Spinal cord (tissue), 10 donors: ENCODE data around the gene EIF4B. TPM values are rescaled to one million over a fixed set of nuclear protein-coding genes. Genes with fewer than 3 reads are reported as not detected.
A peak's percentile ranks its signal among the peaks of the same experiment; 100 is the strongest.

Experiments
- DNase-seq, 6 donors: peaks; one replicate each; pipeline versions ENCODE4 v3.0.0 to v3.0.0-alpha.2; 2013 to 2015; ENCODE audit warnings: low spot score in 6 of 6, low read depth in 4 of 6
- H3K27ac ChIP-seq: one replicate; pipeline ENCODE4 v1.5.1; 2013; ENCODE audit warnings: low read depth, low read length, control low read depth
- H3K27me3 ChIP-seq: one replicate; pipeline ENCODE4 v1.6.1; 2013; ENCODE audit warnings: low read length; ENCODE audit not compliant: control insufficient read depth, insufficient read depth
- H3K36me3 ChIP-seq: one replicate; pipeline ENCODE4 v1.6.1; 2013; ENCODE audit warnings: low read length; ENCODE audit not compliant: control insufficient read depth, insufficient read depth
- H3K4me1 ChIP-seq: one replicate; pipeline ENCODE4 v1.6.1; 2013; ENCODE audit warnings: low read length; ENCODE audit not compliant: control insufficient read depth, insufficient read depth
- H3K4me3 ChIP-seq: one replicate; pipeline ENCODE4 v1.5.1; 2013; ENCODE audit warnings: low read depth, low read length, control low read depth
- H3K9me3 ChIP-seq: one replicate; pipeline ENCODE4 v1.6.1; 2013; ENCODE audit warnings: low read length; ENCODE audit not compliant: control insufficient read depth, insufficient read depth
- WGBS: methylation state at CpG from one replicate; pipeline ENCODE4 v1.1.5; 2013; ENCODE audit warnings: missing lambda C conversion rate; ENCODE audit not compliant: insufficient coverage; 5-methylcytosine and 5-hydroxymethylcytosine counted together
- polyA plus RNA-seq, 2 donors: library from polyadenylated mRNA; unstranded; fragments of 120-200 nt; gene quantifications; one replicate each; pipeline ENCODE4 v1.2.1, GENCODE V29; 2013; ENCODE audit not compliant: insufficient read length in 2 of 2
- total RNA-seq, 2 donors: library from RNA; depleted of rRNA in 1 of 2; stranded (reverse); fragments of 120-200 nt in 1 of 2; fragments of >200 nt in 1 of 2; gene quantifications; one replicate each; pipeline versions ENCODE4 v1.2.3 to v1.2.4, GENCODE V29; 2013 to 2014
- donor health status: healthy.

EIF4B gene
- total and polyA plus RNA-seq, 4 donors, result 215 to 678 (median 397) TPM

DNA sequence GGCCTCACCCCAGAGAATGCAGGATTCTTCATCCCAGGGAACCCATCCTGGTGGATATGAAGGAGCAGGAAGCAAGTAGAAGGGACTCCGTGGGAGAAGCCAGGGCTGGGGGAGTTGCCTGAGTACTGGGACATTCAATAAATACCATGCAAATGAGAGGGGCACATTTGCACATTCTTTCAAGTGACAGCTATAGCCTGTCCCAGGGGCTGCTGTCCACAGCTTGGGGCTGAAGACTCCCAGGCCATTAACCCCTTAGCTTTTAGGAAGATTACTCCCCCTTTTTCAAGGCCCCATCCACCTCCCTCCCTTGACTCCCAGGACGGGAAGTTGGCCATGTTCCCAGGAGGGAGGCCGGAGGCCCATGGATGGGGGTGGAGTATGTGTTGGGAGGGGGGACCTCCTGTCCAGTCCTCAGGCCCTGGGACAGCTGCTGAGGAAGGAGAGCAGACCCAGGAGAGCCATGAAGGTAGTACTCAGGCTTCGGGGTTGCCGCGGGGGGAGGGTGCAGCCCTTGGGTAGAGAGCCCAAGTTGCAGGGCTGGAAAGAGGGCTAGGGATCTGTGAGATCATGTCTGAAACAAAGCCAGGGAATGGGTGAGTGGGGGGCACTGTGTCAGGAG lies 42.6 kb downstream of the EIF4B start:
- Histone ChIP-seq H3K36me3 (peaks cover 24% of the 10 kb centered on the region), H3K27me3 (no peaks in the 10 kb centered on the region), H3K27ac (peak overlapping the region; percentile 96), H3K4me1 (peaks cover 94% of the 10 kb centered on the region), H3K4me3 (peak overlapping the region; percentile 51), H3K9me3 (no peaks in the 10 kb centered on the region)
- WGBS, result 6% methylated on average over 5 of the region's 6 CpGs
- DNase-seq, result peak in 2 of 6 donors; percentile 58 to 78

DNA sequence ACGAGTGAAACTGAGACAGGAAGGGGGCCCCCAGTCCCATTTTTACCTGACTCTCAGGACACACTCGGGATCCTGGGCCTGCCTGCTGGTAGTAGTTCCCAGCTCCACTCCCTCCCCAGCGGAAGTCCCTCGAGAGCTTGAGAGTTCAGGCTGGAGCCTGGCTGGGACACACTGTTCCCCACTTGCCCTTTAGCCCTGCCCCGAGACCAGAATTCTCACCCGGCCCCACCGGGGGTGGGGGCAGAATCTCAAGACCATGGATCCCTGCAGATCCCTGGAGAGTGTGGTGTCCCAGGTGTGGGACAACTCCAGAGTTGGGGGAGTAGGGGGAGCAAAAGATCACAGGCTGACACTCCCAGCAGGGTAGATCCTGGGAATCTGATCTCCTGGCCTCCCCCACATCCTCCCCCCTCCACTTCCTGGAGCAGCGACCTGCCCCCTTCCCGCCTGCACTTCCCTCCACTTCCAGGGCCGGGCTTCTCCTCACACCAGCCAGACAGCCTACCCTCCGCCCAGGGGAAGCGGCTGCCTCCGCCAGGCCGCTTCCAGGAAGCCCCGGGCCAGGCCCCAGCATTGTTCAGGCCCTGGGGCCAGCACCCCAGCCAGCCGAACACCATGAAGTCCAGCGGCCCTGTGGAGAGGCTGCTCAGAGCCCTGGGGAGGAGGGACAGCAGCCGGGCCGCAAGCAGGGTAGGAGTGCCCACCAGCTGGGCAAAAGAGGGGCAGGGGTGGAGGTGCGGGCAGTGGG lies 43.5 kb downstream of the EIF4B start, which contains the start of gene TNS2:
Gene TNS2, plus strand, starts transcription at position 495 of the 748 bp plus-strand sequence. Its CDS starts 121 bp downstream, at position 616.
- peaks cover 26% of the 10 kb centered on the region for H3K36me3 ChIP-seq
- no peaks in the 10 kb centered on the region for H3K27me3 ChIP-seq
- H3K4me1 ChIP-seq, result peaks cover 93% of the 10 kb centered on the region
- peak within 1 kb of the TSS; percentile 51 for H3K4me3 ChIP-seq
- H3K9me3 ChIP-seq, result no peaks in the 10 kb centered on the region
- DNase-seq, result peak in 1 of 6 donors; percentile 64
- H3K27ac ChIP-seq, result peak within 1 kb of the TSS; percentile 96
- WGBS, result 33% methylated on average over 15 of the region's 20 CpGs

DNA sequence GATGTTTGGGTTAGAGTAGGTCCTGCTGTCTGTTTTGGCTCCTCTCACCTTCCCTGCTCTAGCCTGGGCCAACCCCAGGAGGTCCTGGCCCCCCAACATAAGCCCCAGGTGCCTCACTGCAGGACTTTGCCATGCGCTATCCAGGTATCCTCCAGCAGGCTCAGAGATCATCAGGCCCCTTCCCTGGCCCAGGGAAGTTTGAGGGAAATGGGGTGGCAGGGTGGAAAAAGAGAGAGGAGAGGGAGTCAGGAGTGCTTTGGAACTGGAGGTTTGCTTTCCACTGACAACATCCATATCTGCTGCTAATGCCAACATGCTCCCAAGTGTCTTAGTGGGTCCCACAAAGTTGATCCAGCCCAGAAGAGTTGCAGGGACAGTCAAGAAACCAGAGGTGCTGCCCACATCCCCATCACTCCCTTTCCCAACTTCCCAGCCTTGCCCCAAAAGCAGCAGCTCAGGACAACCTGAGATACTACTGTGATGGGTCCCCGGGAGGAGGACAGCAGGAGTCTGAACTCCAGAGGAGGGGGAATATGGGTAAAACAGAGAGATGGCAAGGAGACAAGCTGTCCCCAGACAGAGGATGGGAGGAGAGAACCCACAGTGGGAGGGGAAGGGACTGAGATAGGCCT lies 44.3 kb downstream of the EIF4B start:
- Histone ChIP-seq H3K36me3 (peaks cover 30% of the 10 kb centered on the region), H3K4me3 (peak overlapping the region; percentile 51), H3K27ac (peak overlapping the region; percentile 96), H3K9me3 (no peaks in the 10 kb centered on the region), H3K4me1 (peaks cover 93% of the 10 kb centered on the region), H3K27me3 (no peaks in the 10 kb centered on the region)
- WGBS, result 100% methylated on average over 1 of the region's 2 CpGs
- peak in 1 of 6 donors; percentile 17 for DNase-seq

DNA sequence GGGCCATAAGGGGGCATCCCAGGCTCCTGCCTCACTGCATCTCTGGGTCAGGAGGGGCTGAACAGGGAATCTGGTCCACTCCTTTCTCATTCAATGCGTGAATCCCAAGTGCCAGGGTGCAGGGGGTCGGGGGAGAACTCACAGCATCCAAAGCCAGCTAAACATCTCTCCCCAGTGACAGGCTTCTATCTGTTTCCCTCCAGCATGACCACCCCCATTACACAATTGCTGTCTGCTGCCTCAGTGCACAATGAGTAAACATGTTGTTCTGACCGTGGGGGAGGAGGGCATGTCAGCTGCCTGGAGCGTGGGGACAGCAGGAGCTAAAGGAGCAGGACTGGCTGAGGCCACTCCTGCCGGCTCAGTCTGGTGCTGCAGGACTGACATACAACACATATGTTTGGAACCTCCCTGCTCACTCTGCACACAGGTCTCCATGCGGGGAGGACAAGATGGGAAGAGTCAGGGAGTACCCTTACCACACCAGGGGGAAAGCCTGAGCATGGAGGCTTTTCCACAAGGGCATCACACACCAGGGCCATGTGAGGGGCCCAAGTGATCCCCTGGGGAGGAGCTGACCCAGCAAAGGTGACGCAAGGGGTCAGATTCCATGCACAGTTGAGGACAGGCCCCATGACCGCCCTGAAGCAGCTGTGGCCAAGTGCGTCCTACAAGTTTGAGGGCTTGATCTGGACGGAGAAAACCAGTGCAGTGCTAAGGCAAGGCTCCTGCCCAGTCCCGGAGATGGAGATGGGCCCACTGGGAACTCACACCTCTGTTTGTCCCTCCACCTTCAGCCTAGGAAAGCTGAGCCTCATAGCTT lies 45.0 kb downstream of the EIF4B start:
- peaks cover 32% of the 10 kb centered on the region for H3K36me3 ChIP-seq
- H3K27ac ChIP-seq, result peak overlapping the region; percentile 96
- 40% methylated on average over 8 of the region's 11 CpGs for WGBS
- H3K4me1 ChIP-seq, result peaks cover 87% of the 10 kb centered on the region
- peak overlapping the region; percentile 51 for H3K4me3 ChIP-seq
- H3K9me3 ChIP-seq, result no peaks in the 10 kb centered on the region
- no peaks in the 10 kb centered on the region for H3K27me3 ChIP-seq
- peak in 2 of 6 donors; percentile 37 to 79 for DNase-seq

DNA sequence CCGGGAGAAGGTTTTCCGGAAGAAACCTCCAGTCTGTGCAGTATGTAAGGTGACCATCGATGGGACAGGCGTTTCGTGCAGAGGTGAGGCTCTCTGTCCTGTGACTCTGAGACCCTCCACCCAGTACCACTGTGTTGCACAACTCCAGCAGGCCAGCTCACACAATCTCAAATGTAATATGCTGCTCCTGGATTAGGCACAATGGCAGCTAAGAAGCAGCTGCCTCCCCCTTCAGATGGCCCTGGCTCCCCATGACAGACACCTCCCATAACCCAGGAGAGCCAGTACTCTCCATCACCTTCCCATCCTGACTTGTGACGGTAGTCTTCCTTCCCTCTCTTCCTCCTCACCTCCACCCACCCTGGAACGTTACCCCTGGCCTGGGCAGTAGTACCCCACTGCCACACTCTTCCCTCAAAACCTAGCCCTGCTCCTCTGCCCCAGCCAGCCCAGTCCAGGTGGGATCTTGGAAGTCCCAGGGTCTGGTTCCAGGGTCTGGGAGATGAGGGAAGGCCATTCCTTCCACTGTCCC lies 45.7 kb downstream of the EIF4B start:
- DNase-seq, result no peak
- WGBS, result 82% methylated on average over 5 of the region's 7 CpGs
- Histone ChIP-seq H3K4me3 (peak overlapping the region; percentile 51), H3K4me1 (peaks cover 82% of the 10 kb centered on the region), H3K27me3 (no peaks in the 10 kb centered on the region), H3K9me3 (no peaks in the 10 kb centered on the region), H3K36me3 (peaks cover 32% of the 10 kb centered on the region), H3K27ac (peak overlapping the region; percentile 96)

DNA sequence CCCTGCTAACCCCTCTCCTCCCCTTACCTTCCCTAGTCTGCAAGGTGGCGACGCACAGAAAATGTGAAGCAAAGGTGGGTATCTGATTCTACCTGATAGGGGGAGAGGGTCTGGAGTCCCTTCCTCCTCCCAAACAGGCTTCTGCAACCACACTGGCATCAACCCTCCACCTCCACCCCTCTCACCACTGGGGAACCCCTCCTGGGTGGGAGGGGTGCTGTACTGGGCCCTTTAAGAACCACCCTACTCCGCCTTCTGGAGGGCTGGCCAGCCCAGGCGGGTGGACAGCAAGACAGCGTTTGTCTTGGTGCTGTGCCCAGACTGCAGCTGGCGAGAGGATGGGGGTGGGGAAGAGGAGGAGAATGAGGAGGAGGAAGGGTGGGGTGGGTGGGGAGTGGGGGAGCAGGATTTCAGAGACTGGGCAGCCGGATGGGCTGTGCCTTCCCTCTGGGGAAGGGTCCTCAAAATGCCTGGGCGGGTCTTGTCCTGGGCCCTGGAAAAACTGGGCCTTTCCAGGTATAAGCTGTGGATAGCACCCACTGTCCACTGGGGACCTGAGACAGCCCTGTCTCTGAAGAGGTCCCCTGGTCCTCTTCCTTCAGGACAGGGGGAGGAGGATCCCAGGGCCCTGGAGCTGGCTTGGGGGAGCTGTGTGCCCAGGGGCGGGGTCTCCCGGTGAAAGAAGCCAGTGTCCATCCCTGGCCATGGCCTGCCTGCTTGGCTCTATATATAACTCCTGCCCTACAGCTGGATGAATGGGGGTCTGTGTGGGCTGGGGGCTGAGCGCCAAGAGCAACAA lies 46.4 kb downstream of the EIF4B start:
- Histone ChIP-seq H3K4me3 (peak overlapping the region; percentile 4), H3K27ac (peak overlapping the region; percentile 96), H3K9me3 (no peaks in the 10 kb centered on the region), H3K4me1 (peaks cover 80% of the 10 kb centered on the region), H3K36me3 (peaks cover 32% of the 10 kb centered on the region), H3K27me3 (no peaks in the 10 kb centered on the region)
- peak in 3 of 6 donors; percentile 76 to 95 (median 83) for DNase-seq
- WGBS, result 30% methylated on average over 5 of the region's 11 CpGs

DNA sequence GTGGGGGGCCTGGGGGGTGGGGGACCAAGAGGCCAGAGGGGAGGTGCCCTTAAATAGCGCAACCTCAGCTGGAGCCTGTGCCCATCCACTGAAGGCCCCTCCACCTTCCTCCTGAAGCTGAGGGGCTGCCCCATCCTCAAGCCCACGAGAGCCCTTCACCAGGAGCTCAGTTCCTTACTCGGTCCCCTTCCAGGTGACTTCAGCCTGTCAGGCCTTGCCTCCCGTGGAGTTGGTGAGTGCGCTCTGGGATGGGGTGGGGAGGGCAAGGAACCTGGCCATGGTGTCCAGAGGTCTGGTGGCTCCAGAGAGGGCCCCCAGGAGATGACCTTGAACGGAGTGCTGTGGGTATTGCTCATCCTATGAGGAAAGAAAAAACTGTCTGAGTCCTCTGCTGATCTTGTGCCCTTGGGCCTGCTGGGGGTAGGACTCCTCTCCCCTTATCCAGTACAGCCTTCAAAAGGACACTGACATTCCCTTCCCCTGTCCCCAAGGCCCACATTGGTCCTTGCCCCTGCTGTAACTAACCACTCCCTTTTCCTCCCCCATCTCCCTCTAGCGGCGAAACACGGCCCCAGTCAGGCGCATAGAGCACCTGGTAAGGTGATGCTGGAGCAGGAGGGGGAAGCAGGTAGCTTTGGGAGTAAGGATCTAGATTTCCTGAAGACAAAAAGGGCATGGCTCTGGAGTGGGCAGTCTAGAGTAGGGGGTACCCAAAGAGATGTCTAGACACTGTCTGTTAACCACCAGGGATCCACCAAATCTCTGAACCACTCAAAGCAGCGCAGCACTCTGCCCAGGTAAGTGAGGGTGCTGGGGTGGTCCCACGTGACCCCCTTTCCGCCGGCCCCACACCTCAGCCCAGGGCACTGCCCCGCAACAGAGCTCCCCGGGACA lies 47.2 kb downstream of the EIF4B start:
- WGBS, result 12% methylated on average over 7 of the region's 16 CpGs
- H3K27me3 ChIP-seq, result no peaks in the 10 kb centered on the region
- H3K27ac ChIP-seq, result peak overlapping the region; percentile 93
- peak in 2 of 6 donors; percentile 57 to 66 for DNase-seq
- no peaks in the 10 kb centered on the region for H3K9me3 ChIP-seq
- H3K36me3 ChIP-seq, result peaks cover 38% of the 10 kb centered on the region
- H3K4me3 ChIP-seq, result peak overlapping the region; percentile 82
- peaks cover 72% of the 10 kb centered on the region for H3K4me1 ChIP-seq
